ENCODE measurements around the gene ZRANB1. TPM values are rescaled to one million over a fixed set of nuclear protein-coding genes. Genes with fewer than 3 reads are reported as not detected.

Gene ZRANB1
- total RNA-seq, 1 experiment from 2014 or later = 23.2 TPM

DNA sequence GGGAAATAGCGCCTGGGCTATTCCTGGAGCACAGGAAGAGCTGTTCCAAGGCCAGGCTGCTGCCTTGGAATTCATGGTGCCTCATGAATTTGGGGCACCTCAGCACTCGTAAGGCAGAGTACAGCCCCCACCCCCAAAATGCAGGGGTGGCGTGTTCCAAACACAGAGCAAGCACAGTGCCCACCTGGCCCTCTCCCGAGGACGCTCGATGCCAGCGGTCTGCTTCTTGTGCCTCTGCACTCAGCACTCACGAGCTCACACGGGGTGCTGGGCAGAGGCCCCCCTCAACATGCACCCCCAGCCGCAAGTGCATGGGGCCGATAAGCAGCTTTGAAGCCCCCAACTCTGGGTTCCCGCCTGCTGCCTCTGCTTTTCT, 60.1 kb downstream of the ZRANB1 start:
- TF ChIP-seq, protein P1, sequence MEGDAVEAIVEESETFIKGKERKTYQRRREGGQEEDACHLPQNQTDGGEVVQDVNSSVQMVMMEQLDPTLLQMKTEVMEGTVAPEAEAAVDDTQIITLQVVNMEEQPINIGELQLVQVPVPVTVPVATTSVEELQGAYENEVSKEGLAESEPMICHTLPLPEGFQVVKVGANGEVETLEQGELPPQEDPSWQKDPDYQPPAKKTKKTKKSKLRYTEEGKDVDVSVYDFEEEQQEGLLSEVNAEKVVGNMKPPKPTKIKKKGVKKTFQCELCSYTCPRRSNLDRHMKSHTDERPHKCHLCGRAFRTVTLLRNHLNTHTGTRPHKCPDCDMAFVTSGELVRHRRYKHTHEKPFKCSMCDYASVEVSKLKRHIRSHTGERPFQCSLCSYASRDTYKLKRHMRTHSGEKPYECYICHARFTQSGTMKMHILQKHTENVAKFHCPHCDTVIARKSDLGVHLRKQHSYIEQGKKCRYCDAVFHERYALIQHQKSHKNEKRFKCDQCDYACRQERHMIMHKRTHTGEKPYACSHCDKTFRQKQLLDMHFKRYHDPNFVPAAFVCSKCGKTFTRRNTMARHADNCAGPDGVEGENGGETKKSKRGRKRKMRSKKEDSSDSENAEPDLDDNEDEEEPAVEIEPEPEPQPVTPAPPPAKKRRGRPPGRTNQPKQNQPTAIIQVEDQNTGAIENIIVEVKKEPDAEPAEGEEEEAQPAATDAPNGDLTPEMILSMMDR (IDR thresholded peaks at IDR 0.05; ENCODE audit: unreplicated experiment) = no peak
- ChIA-PET POLR2A (no interaction called here), CTCF (no interaction called here)
- H3K4me1 Mint-ChIP-seq (ENCODE audit: insufficient read depth, unreplicated experiment) = no peaks in the 10 kb centered on the region
- no peak overlapping the region for H3K27ac Mint-ChIP-seq (ENCODE audit: low read depth, unreplicated experiment)
- H3K27me3 Mint-ChIP-seq (ENCODE audit: insufficient read depth, unreplicated experiment) = no peaks in the 10 kb centered on the region
- no peak for DNase-seq (ENCODE audit: unreplicated experiment)
- no peaks in the 10 kb centered on the region for H3K9me3 Mint-ChIP-seq (ENCODE audit: unreplicated experiment)
- BruUV-seq (replicated peaks) = no TSS peak
- no peak overlapping the region for H3K4me3 Mint-ChIP-seq (ENCODE audit: unreplicated experiment)
- peaks cover 72% of the 10 kb centered on the region for H3K36me3 Mint-ChIP-seq (ENCODE audit: insufficient read depth, unreplicated experiment)
- intact Hi-C loops (cut with micrococcal nuclease) = no loop called here

GRCh38 chr10:125002423-125003145, 60.7 kb downstream of the ZRANB1 start:
- Mint-ChIP-seq H3K9me3 (ENCODE audit: unreplicated experiment) (no peaks in the 10 kb centered on the region), H3K36me3 (ENCODE audit: insufficient read depth, unreplicated experiment) (peaks cover 67% of the 10 kb centered on the region), H3K4me1 (ENCODE audit: insufficient read depth, unreplicated experiment) (no peaks in the 10 kb centered on the region), H3K27ac (ENCODE audit: low read depth, unreplicated experiment) (no peak overlapping the region), H3K4me3 (ENCODE audit: unreplicated experiment) (no peak overlapping the region), H3K27me3 (ENCODE audit: insufficient read depth, unreplicated experiment) (no peaks in the 10 kb centered on the region)
- POLR2A ChIA-PET = no interaction called here
- intact Hi-C loops (cut with micrococcal nuclease) = no loop called here
- TF ChIP-seq, protein P1 (IDR thresholded peaks at IDR 0.05; ENCODE audit: unreplicated experiment) = no peak
- CTCF ChIA-PET = interaction anchor here (0.6 to 1.0 kb wide), 2 partner anchors 10 to 202 kb away, joined by 3 read pairs; no protein-coding TSS in a partner anchor
- BruUV-seq (replicated peaks) = no TSS peak
- DNase-seq (ENCODE audit: unreplicated experiment) = no peak

GRCh38 chr10:125003146-125003900, 61.4 kb downstream of the ZRANB1 start:
- Mint-ChIP-seq H3K4me3 (ENCODE audit: unreplicated experiment) (no peak overlapping the region), H3K36me3 (ENCODE audit: insufficient read depth, unreplicated experiment) (peaks cover 64% of the 10 kb centered on the region), H3K4me1 (ENCODE audit: insufficient read depth, unreplicated experiment) (no peaks in the 10 kb centered on the region), H3K9me3 (ENCODE audit: unreplicated experiment) (no peaks in the 10 kb centered on the region), H3K27me3 (ENCODE audit: insufficient read depth, unreplicated experiment) (no peaks in the 10 kb centered on the region), H3K27ac (ENCODE audit: low read depth, unreplicated experiment) (no peak overlapping the region)
- intact Hi-C loops (cut with micrococcal nuclease) = no loop called here
- no peak for DNase-seq (ENCODE audit: unreplicated experiment)
- no TSS peak for BruUV-seq (replicated peaks)
- ChIA-PET CTCF (interaction anchor here (0.6 to 1.0 kb wide), 2 partner anchors 11 to 202 kb away, joined by 3 read pairs; no protein-coding TSS in a partner anchor), POLR2A (no interaction called here)
- TF ChIP-seq, protein P1 (IDR thresholded peaks at IDR 0.05; ENCODE audit: unreplicated experiment) = no peak

DNA sequence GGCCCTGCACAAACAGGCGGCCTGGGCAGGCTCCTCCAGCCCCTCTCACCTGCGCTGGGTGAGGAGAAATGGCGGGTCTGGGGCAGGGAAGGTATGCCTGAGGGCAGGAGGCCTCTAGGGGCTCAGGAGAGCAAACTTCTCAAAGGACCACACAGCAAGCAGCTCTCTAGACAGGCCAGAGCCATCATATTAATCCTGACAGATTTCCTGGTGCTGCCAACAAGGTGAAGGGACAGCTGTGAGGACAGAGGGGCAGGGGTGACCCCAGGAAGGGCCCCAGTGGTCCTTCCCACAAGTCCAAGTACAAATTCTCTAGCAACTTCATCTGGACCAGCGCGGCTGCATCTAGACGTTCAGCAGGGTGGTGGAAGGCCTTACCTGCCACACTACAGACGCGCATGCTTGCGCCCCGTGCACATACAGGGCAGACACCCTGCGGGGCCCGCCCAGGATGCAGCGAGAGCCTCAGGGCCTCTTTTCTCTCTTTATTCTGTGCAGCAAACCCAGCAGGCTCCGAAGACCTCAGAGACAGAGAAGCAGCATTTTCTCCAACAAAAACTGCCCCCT, 62.1 kb downstream of the ZRANB1 start:
- no peak for DNase-seq (ENCODE audit: unreplicated experiment)
- no TSS peak for BruUV-seq (replicated peaks)
- peaks cover 64% of the 10 kb centered on the region for H3K36me3 Mint-ChIP-seq (ENCODE audit: insufficient read depth, unreplicated experiment)
- ChIA-PET POLR2A (no interaction called here), CTCF (interaction anchor here (0.6 kb wide), 1 partner anchor 349 kb away, joined by 3 read pairs; no protein-coding TSS in a partner anchor)
- H3K27me3 Mint-ChIP-seq (ENCODE audit: insufficient read depth, unreplicated experiment) = no peaks in the 10 kb centered on the region
- H3K4me1 Mint-ChIP-seq (ENCODE audit: insufficient read depth, unreplicated experiment) = no peaks in the 10 kb centered on the region
- TF ChIP-seq, protein P1 (IDR thresholded peaks at IDR 0.05; ENCODE audit: unreplicated experiment) = no peak
- intact Hi-C loops (cut with micrococcal nuclease) = no loop called here
- H3K9me3 Mint-ChIP-seq (ENCODE audit: unreplicated experiment) = no peaks in the 10 kb centered on the region
- no peak overlapping the region for H3K27ac Mint-ChIP-seq (ENCODE audit: low read depth, unreplicated experiment)
- H3K4me3 Mint-ChIP-seq (ENCODE audit: unreplicated experiment) = no peak overlapping the region
